Measurements from ENCODE around the gene WASF2. TPM values are rescaled to one million over a fixed set of nuclear protein-coding genes. Genes with fewer than 3 reads are reported as not detected.

WASF2 gene
- total and polyA plus RNA-seq, 2 of the 13 experiments (the other 11 are each of a cell fraction or from before 2014, with no cell fraction given), result 10.4 to 27.7 TPM

DNA sequence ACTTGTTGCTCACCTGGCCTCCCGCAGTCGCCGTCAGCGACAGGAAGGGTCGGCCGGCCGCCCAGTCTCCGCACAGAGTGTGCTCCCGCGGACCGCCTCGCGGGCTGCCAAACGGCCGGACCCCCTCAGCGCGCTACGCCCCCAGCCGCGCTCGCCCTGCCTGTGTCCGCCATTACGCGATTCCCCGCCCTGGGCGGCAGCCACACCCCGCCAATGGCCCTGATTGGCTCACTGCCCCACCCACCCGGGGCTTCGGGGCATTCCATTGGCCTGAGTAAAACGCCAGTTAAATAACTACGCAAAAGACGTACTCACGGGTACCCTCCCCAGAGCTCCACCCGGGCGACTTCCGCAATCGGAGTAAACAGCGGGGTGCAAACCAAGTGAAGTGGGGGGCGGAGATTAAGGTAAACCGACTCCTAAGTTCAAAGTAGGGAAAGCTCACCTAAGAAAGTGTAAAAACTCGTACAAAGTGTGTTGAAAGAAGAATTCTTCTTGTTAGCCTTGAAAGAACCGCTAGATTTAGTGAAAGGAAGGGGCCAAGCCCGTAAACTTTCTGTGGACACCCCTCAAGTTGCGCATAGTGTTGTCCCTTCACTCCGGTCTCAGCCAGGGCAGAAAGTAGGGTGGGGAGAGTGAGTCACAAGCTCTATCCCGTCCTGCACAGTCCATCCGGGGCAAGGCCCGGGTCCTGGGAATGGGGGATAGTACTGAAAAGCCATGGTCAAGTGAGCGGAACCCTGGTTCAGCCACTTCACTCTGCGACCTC, at the start of gene WASF2 (continued):
- TF ChIP-seq, protein P1, sequence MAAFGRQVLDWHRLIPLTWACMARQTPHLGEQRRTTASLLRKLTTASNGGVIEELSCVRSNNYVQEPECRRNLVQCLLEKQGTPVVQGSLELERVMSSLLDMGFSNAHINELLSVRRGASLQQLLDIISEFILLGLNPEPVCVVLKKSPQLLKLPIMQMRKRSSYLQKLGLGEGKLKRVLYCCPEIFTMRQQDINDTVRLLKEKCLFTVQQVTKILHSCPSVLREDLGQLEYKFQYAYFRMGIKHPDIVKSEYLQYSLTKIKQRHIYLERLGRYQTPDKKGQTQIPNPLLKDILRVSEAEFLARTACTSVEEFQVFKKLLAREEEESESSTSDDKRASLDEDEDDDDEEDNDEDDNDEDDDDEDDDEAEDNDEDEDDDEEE (CRISPR knock-in tag; IDR thresholded peaks at IDR 0.05), result peak; percentile 78; the same call in 1 of the 2 replicates
- TF ChIP-seq PHF21A (CRISPR knock-in tag; IDR thresholded peaks at IDR 0.05) (peak; percentile 94), SIN3A (IDR thresholded peaks at IDR 0.05; ENCODE audit: borderline replicate concordance, low read depth, low read length) (peak; percentile 18; the same call in 1 of the 2 replicates), ZNF746 (CRISPR knock-in tag; IDR thresholded peaks at IDR 0.05) (no peak), SCMH1 (CRISPR knock-in tag; IDR thresholded peaks at IDR 0.05; ENCODE audit: borderline replicate concordance) (no peak), NFYB (CRISPR knock-in tag; IDR thresholded peaks at IDR 0.05) (peak; percentile 100), PRMT3 (CRISPR knock-in tag; IDR thresholded peaks at IDR 0.05; ENCODE audit: borderline replicate concordance, low read depth) (no peak), ZFP90 (CRISPR knock-in tag; IDR thresholded peaks at IDR 0.05; ENCODE audit: borderline replicate concordance) (peak; percentile 80; the same call in 1 of the 2 replicates), TOPORS (CRISPR knock-in tag; IDR thresholded peaks at IDR 0.05) (0 out of 2 replicates have a peak, but pooled peaks have one; percentile 43), ARID2 (CRISPR knock-in tag; IDR thresholded peaks at IDR 0.05; ENCODE audit: borderline replicate concordance) (no peak), HDAC1 (CRISPR knock-in tag; IDR thresholded peaks at IDR 0.05) (peak; percentile 74), BCL6 (CRISPR knock-in tag; IDR thresholded peaks at IDR 0.05) (peak; percentile 45; the same call in 1 of the 2 replicates), HMG20B (CRISPR knock-in tag; conservative IDR thresholded peaks at IDR 0.05) (no peak), ZNF567 (CRISPR knock-in tag; IDR thresholded peaks at IDR 0.05; ENCODE audit: borderline replicate concordance) (peak; percentile 50; the same call in 1 of the 2 replicates), ZNF747 (CRISPR knock-in tag; IDR thresholded peaks at IDR 0.05; ENCODE audit: borderline replicate concordance) (peak; percentile 44), CC2D1A (CRISPR knock-in tag; IDR thresholded peaks at IDR 0.05) (no peak)
- TF ChIP-seq, protein P2, sequence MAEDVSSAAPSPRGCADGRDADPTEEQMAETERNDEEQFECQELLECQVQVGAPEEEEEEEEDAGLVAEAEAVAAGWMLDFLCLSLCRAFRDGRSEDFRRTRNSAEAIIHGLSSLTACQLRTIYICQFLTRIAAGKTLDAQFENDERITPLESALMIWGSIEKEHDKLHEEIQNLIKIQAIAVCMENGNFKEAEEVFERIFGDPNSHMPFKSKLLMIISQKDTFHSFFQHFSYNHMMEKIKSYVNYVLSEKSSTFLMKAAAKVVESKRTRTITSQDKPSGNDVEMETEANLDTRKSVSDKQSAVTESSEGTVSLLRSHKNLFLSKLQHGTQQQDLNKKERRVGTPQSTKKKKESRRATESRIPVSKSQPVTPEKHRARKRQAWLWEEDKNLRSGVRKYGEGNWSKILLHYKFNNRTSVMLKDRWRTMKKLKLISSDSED (CRISPR knock-in tag; IDR thresholded peaks at IDR 0.05), result no peak
- TF ChIP-seq, protein P3, sequence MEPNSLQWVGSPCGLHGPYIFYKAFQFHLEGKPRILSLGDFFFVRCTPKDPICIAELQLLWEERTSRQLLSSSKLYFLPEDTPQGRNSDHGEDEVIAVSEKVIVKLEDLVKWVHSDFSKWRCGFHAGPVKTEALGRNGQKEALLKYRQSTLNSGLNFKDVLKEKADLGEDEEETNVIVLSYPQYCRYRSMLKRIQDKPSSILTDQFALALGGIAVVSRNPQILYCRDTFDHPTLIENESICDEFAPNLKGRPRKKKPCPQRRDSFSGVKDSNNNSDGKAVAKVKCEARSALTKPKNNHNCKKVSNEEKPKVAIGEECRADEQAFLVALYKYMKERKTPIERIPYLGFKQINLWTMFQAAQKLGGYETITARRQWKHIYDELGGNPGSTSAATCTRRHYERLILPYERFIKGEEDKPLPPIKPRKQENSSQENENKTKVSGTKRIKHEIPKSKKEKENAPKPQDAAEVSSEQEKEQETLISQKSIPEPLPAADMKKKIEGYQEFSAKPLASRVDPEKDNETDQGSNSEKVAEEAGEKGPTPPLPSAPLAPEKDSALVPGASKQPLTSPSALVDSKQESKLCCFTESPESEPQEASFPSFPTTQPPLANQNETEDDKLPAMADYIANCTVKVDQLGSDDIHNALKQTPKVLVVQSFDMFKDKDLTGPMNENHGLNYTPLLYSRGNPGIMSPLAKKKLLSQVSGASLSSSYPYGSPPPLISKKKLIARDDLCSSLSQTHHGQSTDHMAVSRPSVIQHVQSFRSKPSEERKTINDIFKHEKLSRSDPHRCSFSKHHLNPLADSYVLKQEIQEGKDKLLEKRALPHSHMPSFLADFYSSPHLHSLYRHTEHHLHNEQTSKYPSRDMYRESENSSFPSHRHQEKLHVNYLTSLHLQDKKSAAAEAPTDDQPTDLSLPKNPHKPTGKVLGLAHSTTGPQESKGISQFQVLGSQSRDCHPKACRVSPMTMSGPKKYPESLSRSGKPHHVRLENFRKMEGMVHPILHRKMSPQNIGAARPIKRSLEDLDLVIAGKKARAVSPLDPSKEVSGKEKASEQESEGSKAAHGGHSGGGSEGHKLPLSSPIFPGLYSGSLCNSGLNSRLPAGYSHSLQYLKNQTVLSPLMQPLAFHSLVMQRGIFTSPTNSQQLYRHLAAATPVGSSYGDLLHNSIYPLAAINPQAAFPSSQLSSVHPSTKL (CRISPR knock-in tag; IDR thresholded peaks at IDR 0.05), result peak; percentile 9; the same call in 1 of the 2 replicates
- TF ChIP-seq, protein P4, sequence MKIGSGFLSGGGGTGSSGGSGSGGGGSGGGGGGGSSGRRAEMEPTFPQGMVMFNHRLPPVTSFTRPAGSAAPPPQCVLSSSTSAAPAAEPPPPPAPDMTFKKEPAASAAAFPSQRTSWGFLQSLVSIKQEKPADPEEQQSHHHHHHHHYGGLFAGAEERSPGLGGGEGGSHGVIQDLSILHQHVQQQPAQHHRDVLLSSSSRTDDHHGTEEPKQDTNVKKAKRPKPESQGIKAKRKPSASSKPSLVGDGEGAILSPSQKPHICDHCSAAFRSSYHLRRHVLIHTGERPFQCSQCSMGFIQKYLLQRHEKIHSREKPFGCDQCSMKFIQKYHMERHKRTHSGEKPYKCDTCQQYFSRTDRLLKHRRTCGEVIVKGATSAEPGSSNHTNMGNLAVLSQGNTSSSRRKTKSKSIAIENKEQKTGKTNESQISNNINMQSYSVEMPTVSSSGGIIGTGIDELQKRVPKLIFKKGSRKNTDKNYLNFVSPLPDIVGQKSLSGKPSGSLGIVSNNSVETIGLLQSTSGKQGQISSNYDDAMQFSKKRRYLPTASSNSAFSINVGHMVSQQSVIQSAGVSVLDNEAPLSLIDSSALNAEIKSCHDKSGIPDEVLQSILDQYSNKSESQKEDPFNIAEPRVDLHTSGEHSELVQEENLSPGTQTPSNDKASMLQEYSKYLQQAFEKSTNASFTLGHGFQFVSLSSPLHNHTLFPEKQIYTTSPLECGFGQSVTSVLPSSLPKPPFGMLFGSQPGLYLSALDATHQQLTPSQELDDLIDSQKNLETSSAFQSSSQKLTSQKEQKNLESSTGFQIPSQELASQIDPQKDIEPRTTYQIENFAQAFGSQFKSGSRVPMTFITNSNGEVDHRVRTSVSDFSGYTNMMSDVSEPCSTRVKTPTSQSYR (CRISPR knock-in tag; IDR thresholded peaks at IDR 0.05; ENCODE audit: borderline replicate concordance), result no peak
